ENCODE measurements around the gene SLC41A2.

The SLC41A2 gene

DNA sequence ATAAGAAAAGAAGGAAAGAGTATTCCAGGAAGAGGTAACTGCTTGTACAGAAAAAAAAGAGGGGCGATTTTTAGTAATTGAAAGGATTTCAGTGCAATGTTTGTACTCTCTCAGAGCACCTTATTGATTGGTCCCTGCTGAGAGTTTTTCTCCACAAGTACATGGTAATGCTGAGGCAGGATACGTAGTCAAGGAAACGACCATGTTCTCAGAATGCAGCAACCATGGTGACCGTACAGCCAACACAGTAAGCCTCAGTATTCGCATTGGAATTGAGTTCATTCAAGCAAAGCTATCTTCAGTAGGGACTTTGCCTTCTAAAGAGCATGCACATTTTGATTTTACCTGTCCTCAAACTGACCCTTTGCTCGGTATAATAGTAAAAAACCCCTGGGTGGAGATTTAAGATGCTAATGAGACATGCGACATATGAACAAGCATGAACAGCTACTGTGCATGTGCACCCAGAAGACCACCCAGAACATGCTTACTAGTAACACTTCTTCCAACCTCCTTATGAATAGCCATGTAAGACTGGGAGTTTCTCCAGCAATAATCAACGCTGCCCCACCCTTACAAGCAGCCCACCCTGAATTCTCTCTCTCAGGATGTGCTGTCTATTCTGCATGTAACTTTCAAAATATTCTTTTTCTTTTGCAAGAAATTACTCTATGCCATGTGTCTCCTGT, 6.2 kb upstream of the SLC41A2 start:
- no peak overlapping the region for H3K4me3 ChIP-seq (ENCODE audit: low read length)
- TF ChIP-seq, protein P1, sequence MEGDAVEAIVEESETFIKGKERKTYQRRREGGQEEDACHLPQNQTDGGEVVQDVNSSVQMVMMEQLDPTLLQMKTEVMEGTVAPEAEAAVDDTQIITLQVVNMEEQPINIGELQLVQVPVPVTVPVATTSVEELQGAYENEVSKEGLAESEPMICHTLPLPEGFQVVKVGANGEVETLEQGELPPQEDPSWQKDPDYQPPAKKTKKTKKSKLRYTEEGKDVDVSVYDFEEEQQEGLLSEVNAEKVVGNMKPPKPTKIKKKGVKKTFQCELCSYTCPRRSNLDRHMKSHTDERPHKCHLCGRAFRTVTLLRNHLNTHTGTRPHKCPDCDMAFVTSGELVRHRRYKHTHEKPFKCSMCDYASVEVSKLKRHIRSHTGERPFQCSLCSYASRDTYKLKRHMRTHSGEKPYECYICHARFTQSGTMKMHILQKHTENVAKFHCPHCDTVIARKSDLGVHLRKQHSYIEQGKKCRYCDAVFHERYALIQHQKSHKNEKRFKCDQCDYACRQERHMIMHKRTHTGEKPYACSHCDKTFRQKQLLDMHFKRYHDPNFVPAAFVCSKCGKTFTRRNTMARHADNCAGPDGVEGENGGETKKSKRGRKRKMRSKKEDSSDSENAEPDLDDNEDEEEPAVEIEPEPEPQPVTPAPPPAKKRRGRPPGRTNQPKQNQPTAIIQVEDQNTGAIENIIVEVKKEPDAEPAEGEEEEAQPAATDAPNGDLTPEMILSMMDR (IDR thresholded peaks at IDR 0.05; ENCODE audit: insufficient read depth, low read depth, low read length, missing control alignments), result no peak
- DNase-seq (ENCODE audit: low read depth), result no peak

DNA sequence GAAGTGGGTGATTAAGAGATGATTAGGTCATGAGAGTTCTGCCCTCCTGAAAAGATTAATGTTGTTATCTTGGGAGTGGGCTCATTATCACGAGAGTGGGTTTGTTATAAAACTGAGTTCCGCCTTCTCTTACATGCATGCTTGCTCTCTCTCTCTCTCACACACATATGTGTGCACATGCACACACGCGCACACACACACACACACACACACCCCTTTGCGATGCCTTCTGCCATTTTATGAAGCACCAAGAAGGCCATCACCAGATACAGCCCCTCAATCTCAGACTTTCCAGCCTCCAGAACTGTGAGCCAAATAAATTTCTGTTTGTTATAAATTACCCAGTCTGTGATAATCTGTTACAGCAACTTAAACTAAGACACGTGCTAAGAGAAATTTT, 5.7 kb upstream of the SLC41A2 start:
- TF ChIP-seq, protein P1 (IDR thresholded peaks at IDR 0.05; ENCODE audit: insufficient read depth, low read depth, low read length, missing control alignments), result no peak
- DNase-seq (ENCODE audit: low read depth), result no peak

GRCh38 chr12:104960464-104960863, 2.4 kb upstream of the SLC41A2 start:
- TF ChIP-seq, protein P1 (IDR thresholded peaks at IDR 0.05; ENCODE audit: insufficient read depth, low read depth, low read length, missing control alignments), result no peak
- no peak overlapping the region for H3K4me3 ChIP-seq (ENCODE audit: low read length)
- no peak for DNase-seq (ENCODE audit: low read depth)

More for the DNA sequence above, 5.7 kb upstream of the SLC41A2 start:
- H3K4me3 ChIP-seq (ENCODE audit: low read length), result no peak overlapping the region

- DNase-seq (ENCODE audit: low read depth), result no peak
- no peak overlapping the region for H3K4me3 ChIP-seq (ENCODE audit: low read length)
- TF ChIP-seq, protein P1 (IDR thresholded peaks at IDR 0.05; ENCODE audit: insufficient read depth, low read depth, low read length, missing control alignments), result no peak
Observed at GRCh38 chr12:104959335-104959841, 1.3 kb upstream of the SLC41A2 start.

GRCh38 chr12:104958805-104959334, 780 bp upstream of the SLC41A2 start:
- TF ChIP-seq, protein P1 (IDR thresholded peaks at IDR 0.05; ENCODE audit: insufficient read depth, low read depth, low read length, missing control alignments), result peak; percentile 27
- H3K4me3 ChIP-seq (ENCODE audit: low read length), result peak overlapping the region; percentile 55
- no peak for DNase-seq (ENCODE audit: low read depth)

DNA sequence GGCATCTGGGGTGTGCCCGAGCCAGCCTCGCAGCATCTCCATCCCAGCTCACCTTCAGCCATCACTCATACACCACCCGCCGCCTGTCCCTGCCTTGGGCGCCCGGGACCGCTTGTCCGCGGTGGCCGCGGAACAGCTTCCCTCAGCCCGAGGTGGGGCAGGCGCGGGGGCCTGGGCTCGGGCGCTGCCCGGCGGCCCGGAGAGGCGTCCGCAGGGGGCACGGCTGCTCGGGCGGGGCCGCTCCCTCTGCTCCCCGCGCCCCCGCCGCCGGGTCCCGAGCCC, 430 bp downstream of the SLC41A2 start:
- TF ChIP-seq, protein P1 (IDR thresholded peaks at IDR 0.05; ENCODE audit: insufficient read depth, low read depth, low read length, missing control alignments), result no peak
- DNase-seq (ENCODE audit: low read depth), result peak; percentile 29
- H3K4me3 ChIP-seq (ENCODE audit: low read length), result peak overlapping the region; percentile 53

Measured in epithelial cell of esophagus (primary cell).